RWPE2 (cell line): Measurements from ENCODE around the gene STAB1.
A peak's percentile ranks its signal among the peaks of the same experiment; 100 is the strongest.

Source experiments
- ATAC-seq: fragments of 200-7000 bp; cut with Tn5 transposase; 3 replicates; pipeline ENCODE4 v1.9.1; 2021; ENCODE audit warnings: low read depth
- DNase-seq: peaks from one replicate; pipeline ENCODE4 v3.0.0-alpha.2; 2020; ENCODE audit warnings: low spot score
- H3K27ac ChIP-seq: fragments of 450-650 bp; 2 replicates; pipeline ENCODE4 v1.5.1; 2017; ENCODE audit warnings: mild to moderate bottlenecking; ENCODE audit not compliant: poor library complexity, severe bottlenecking
- H3K27me3 ChIP-seq: fragments of 250-450 bp; sonication (Bioruptor Pico); 2 replicates; pipeline ENCODE4 v1.5.1; 2021; ENCODE audit warnings: mild to moderate bottlenecking, moderate library complexity; ENCODE audit not compliant: insufficient read depth, poor library complexity, severe bottlenecking
- H3K36me3 ChIP-seq: fragments of 250-450 bp; sonication (Bioruptor Pico); 2 replicates; pipeline ENCODE4 v1.5.1; 2020; ENCODE audit warnings: low read depth, mild to moderate bottlenecking, moderate library complexity
- H3K4me1 ChIP-seq: fragments of 250-450 bp; sonication (Bioruptor Pico); 2 replicates; pipeline ENCODE4 v1.5.1; 2021; ENCODE audit warnings: mild to moderate bottlenecking, moderate library complexity; ENCODE audit not compliant: insufficient read depth, poor library complexity, severe bottlenecking
- H3K4me3 ChIP-seq: fragments of 250-450 bp; sonication (Bioruptor Pico); 2 replicates; pipeline ENCODE4 v1.5.1; 2021; ENCODE audit warnings: mild to moderate bottlenecking, moderate library complexity; ENCODE audit not compliant: severe bottlenecking
- H3K9me3 ChIP-seq: fragments of 250-450 bp; sonication (Bioruptor Pico); 2 replicates; pipeline ENCODE4 v1.5.1; 2021; ENCODE audit warnings: mild to moderate bottlenecking, moderate library complexity; ENCODE audit not compliant: severe bottlenecking
- CTCF ChIP-seq: fragments of 450-650 bp; IDR thresholded peaks from one replicate; pipeline ENCODE4 v1.5.1; 2017; ENCODE audit warnings: mild to moderate bottlenecking, moderate library complexity; ENCODE audit not compliant: poor library complexity, severe bottlenecking

STAB1 gene

GRCh38 chr3:52506266-52506966 is 11.3 kb downstream of the STAB1 start:
- Histone ChIP-seq H3K27me3 (no peaks in the 10 kb centered on the region), H3K4me1 (peaks cover 9% of the 10 kb centered on the region), H3K27ac (peak overlapping the region; percentile 19), H3K9me3 (no peaks in the 10 kb centered on the region), H3K36me3 (no peaks in the 10 kb centered on the region), H3K4me3 (no peak overlapping the region)
- no peak for TF ChIP-seq CTCF
- ATAC-seq (no peak), DNase-seq (no peak)

- peak overlapping the region; percentile 19 for H3K27ac ChIP-seq
- DNase-seq (no peak), ATAC-seq (peak; percentile 94)
- no peak for TF ChIP-seq CTCF
- no peak overlapping the region for H3K4me3 ChIP-seq
- peaks cover 9% of the 10 kb centered on the region for H3K4me1 ChIP-seq
- H3K9me3 ChIP-seq = no peaks in the 10 kb centered on the region
- H3K36me3 ChIP-seq = no peaks in the 10 kb centered on the region
- no peaks in the 10 kb centered on the region for H3K27me3 ChIP-seq
These were observed 12.2 kb downstream of the STAB1 start for GRCh38 chr3:52507359-52507758.

GRCh38 chr3:52509753-52510328 is 14.7 kb downstream of the STAB1 start:
- no peak for TF ChIP-seq CTCF
- no peaks in the 10 kb centered on the region for H3K27me3 ChIP-seq
- DNase-seq (no peak), ATAC-seq (no peak)
- no peaks in the 10 kb centered on the region for H3K36me3 ChIP-seq
- H3K4me3 ChIP-seq = no peak overlapping the region
- H3K9me3 ChIP-seq = no peaks in the 10 kb centered on the region
- peaks cover 9% of the 10 kb centered on the region for H3K4me1 ChIP-seq
- H3K27ac ChIP-seq = no peak overlapping the region

GRCh38 chr3:52511509-52511908 is 16.4 kb downstream of the STAB1 start:
- Histone ChIP-seq H3K4me3 (no peak overlapping the region), H3K27me3 (no peaks in the 10 kb centered on the region), H3K9me3 (no peaks in the 10 kb centered on the region), H3K36me3 (no peaks in the 10 kb centered on the region), H3K4me1 (peaks cover 9% of the 10 kb centered on the region), H3K27ac (no peak overlapping the region)
- DNase-seq = no peak
- TF ChIP-seq CTCF = no peak
- no peak for ATAC-seq

GRCh38 chr3:52512105-52512504 is 17.0 kb downstream of the STAB1 start:
- H3K4me1 ChIP-seq = peaks cover 6% of the 10 kb centered on the region
- no peaks in the 10 kb centered on the region for H3K9me3 ChIP-seq
- no peaks in the 10 kb centered on the region for H3K27me3 ChIP-seq
- TF ChIP-seq CTCF = no peak
- no peak overlapping the region for H3K27ac ChIP-seq
- H3K36me3 ChIP-seq = no peaks in the 10 kb centered on the region
- no peak overlapping the region for H3K4me3 ChIP-seq
- DNase-seq (no peak), ATAC-seq (no peak)
